A549 (cell line): ENCODE measurements around the gene CPT1A.

Source experiments
- CBX8 ChIP-seq: fragments of 200-600 bp; sonication (generic); IDR thresholded peaks from 2 replicates; pipeline ENCODE4 v1.6.1; 2016
- CEBPB ChIP-seq, 2 experiments: fragments of >200 bp in 1 of 2; sonication (Bioruptor Twin) in 1 of 2; formaldehyde crosslinking in 1 of 2; IDR thresholded peaks; 2 replicates each; pipeline ENCODE4 v1.6.1; 2012 to 2016
- EP300 ChIP-seq, 2 experiments: fragments of >200 bp; sonication (Bioruptor Twin); formaldehyde crosslinking; IDR thresholded peaks; 2 replicates in 1 of 2; 3 replicates in 1 of 2; pipeline ENCODE4 v1.6.1; 2016 to 2017
- GATA3 ChIP-seq: IDR thresholded peaks from 2 replicates; pipeline ENCODE4 v1.6.1; 2012; ENCODE audit warnings: borderline replicate concordance
- JUN ChIP-seq, 2 experiments: fragments of >200 bp; sonication (Bioruptor Twin); formaldehyde crosslinking; IDR thresholded peaks; 2 replicates in 1 of 2; 3 replicates in 1 of 2; pipeline ENCODE4 v1.6.1; 2016 to 2017
- JUNB ChIP-seq: fragments of >200 bp; sonication (Bioruptor Twin); formaldehyde crosslinking; IDR thresholded peaks from 2 replicates; pipeline ENCODE4 v1.6.1; 2016
- NR3C1 ChIP-seq: fragments of >200 bp; sonication (Bioruptor Twin); formaldehyde crosslinking; IDR thresholded peaks from 3 replicates; pipeline ENCODE4 v1.6.1; 2017
- POLR2A ChIP-seq: IDR thresholded peaks from 2 replicates; pipeline ENCODE4 v1.6.1; 2012; ENCODE audit warnings: mild to moderate bottlenecking, low read length
- SMC3 ChIP-seq: fragments of >200 bp; sonication (Bioruptor Twin); formaldehyde crosslinking; IDR thresholded peaks from 3 replicates; pipeline ENCODE4 v1.6.1; 2018; ENCODE audit warnings: inconsistent platforms
- ZSCAN20 ChIP-seq: fragments of 250-450 bp; sonication (Bioruptor Pico); IDR thresholded peaks from 2 replicates; pipeline ENCODE4 v1.8.0; 2022; ENCODE audit warnings: mild to moderate bottlenecking, moderate library complexity
- TF ChIP-seq, protein P1 (sequence below): fragments of >200 bp; sonication (Bioruptor Twin); formaldehyde crosslinking; IDR thresholded peaks from 3 replicates; pipeline ENCODE4 v1.5.1; 2016
- TF ChIP-seq, protein P2 (sequence below): IDR thresholded peaks from 2 replicates; pipeline ENCODE4 v1.6.1; 2012
- TF ChIP-seq, protein P3 (sequence below): IDR thresholded peaks from 2 replicates; pipeline ENCODE4 v1.6.1; 2012; ENCODE audit warnings: low read depth, borderline replicate concordance
- TF ChIP-seq, protein P4 (sequence below): IDR thresholded peaks from 2 replicates; pipeline ENCODE4 v1.6.1; 2012

DNA sequence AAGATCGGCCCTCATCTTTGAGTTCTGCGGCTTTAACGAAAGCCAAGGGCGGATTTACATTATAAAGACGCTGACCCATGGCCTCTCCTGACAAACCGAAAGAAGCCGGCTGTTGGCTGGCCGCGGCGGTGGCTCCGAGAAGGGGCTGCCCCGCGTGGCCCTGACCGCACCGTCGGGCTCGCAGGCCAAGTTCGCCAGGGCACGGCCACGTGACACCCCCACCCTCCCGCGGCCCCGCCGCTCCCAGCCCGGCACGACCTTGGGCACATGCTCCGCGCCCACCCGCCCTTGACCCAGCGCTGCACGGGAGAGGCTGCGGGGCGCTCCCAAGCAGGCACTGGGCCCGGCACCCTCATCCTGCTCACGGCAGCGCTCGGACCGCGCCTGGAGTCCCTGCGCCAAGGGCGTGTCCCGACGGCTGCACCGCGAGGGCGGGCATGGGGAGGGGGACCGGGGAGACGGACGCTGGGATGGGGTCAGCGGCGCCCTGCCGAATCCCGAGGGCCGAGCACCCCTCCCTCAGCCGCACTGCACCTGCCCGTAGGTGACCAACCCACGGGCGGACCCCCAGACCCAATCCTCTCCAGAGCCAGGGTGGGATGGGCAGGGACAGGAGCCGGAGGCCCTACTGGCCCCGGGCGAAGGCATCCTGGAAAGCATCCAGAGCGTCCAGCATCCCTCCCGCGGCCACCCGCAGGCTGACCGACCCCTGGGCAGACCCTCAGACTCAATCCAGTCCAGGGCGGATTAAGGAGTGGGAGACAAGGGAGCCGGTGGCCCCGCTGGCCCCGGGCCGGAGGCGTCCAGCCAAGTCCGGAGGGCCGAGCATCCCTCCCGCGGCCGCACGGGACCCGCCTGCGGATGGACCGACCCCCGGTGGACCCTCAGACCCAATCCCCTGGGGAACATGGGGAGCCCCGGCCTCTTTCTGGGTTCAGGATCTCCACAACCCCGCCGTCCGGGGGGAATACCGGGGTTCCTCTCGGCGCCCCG lies 759 bp downstream of the CPT1A start:
- TF ChIP-seq, protein P1, sequence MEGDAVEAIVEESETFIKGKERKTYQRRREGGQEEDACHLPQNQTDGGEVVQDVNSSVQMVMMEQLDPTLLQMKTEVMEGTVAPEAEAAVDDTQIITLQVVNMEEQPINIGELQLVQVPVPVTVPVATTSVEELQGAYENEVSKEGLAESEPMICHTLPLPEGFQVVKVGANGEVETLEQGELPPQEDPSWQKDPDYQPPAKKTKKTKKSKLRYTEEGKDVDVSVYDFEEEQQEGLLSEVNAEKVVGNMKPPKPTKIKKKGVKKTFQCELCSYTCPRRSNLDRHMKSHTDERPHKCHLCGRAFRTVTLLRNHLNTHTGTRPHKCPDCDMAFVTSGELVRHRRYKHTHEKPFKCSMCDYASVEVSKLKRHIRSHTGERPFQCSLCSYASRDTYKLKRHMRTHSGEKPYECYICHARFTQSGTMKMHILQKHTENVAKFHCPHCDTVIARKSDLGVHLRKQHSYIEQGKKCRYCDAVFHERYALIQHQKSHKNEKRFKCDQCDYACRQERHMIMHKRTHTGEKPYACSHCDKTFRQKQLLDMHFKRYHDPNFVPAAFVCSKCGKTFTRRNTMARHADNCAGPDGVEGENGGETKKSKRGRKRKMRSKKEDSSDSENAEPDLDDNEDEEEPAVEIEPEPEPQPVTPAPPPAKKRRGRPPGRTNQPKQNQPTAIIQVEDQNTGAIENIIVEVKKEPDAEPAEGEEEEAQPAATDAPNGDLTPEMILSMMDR = no peak
- TF ChIP-seq POLR2A = no peak
- TF ChIP-seq JUN (IDR thresholded peaks at IDR 0.05) = 0 out of 5 replicates have a peak, but pooled peaks of 1 of the 2 experiments have one; percentile 21
- TF ChIP-seq, protein P2, sequence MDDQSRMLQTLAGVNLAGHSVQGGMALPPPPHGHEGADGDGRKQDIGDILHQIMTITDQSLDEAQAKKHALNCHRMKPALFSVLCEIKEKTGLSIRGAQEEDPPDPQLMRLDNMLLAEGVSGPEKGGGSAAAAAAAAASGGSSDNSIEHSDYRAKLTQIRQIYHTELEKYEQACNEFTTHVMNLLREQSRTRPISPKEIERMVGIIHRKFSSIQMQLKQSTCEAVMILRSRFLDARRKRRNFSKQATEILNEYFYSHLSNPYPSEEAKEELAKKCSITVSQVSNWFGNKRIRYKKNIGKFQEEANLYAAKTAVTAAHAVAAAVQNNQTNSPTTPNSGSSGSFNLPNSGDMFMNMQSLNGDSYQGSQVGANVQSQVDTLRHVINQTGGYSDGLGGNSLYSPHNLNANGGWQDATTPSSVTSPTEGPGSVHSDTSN = no peak
- TF ChIP-seq, protein P3, sequence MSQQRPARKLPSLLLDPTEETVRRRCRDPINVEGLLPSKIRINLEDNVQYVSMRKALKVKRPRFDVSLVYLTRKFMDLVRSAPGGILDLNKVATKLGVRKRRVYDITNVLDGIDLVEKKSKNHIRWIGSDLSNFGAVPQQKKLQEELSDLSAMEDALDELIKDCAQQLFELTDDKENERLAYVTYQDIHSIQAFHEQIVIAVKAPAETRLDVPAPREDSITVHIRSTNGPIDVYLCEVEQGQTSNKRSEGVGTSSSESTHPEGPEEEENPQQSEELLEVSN = no peak
- no peak for TF ChIP-seq ZSCAN20 (CRISPR knock-in tag)
- TF ChIP-seq JUNB = no peak
- TF ChIP-seq EP300 (IDR thresholded peaks at IDR 0.05) = no peak
- TF ChIP-seq GATA3 = no peak
- TF ChIP-seq, protein P4, sequence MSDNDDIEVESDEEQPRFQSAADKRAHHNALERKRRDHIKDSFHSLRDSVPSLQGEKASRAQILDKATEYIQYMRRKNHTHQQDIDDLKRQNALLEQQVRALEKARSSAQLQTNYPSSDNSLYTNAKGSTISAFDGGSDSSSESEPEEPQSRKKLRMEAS = peak; percentile 68
- no peak for TF ChIP-seq SMC3
- no peak for TF ChIP-seq NR3C1
- no peak for TF ChIP-seq CEBPB (IDR thresholded peaks at IDR 0.05)
- TF ChIP-seq CBX8 = no peak
